Upper lobe of right lung (tissue), 1 donor: ENCODE data around the gene RPGR. TPM values are rescaled to one million over a fixed set of nuclear protein-coding genes. Genes with fewer than 3 reads are reported as not detected.
A peak's percentile ranks its signal among the peaks of the same experiment; 100 is the strongest.

Experiments
- ATAC-seq: fragments of 200-7000 bp; cut with Tn5 transposase; one replicate; pipeline ENCODE4 v1.9.1; 2020; ENCODE audit warnings: mild to moderate bottlenecking, moderate library complexity
- DNase-seq: peaks from one replicate; pipeline ENCODE4 v3.0.0-alpha.2; 2020
- H3K27ac ChIP-seq: fragments of 200-600 bp; one replicate; pipeline ENCODE4 v1.8.0; 2022
- H3K27me3 ChIP-seq: fragments of 200-600 bp; one replicate; pipeline ENCODE4 v1.8.0; 2022; ENCODE audit warnings: mild to moderate bottlenecking
- H3K36me3 ChIP-seq: fragments of 200-600 bp; one replicate; pipeline ENCODE4 v1.8.0; 2022
- H3K4me1 ChIP-seq: fragments of 200-600 bp; one replicate; pipeline ENCODE4 v1.8.0; 2022
- H3K4me3 ChIP-seq: fragments of 200-600 bp; one replicate; pipeline ENCODE4 v1.8.0; 2022; ENCODE audit warnings: mild to moderate bottlenecking
- H3K9me3 ChIP-seq: fragments of 200-600 bp; one replicate; pipeline ENCODE4 v1.8.0; 2022
- intact Hi-C: fragments of 100-400 bp; cut with DNase I; formaldehyde crosslinking; loops from one replicate; pipeline ENCODE4 v1.11.0; 2022
- long read RNA-seq: library from polyadenylated mRNA; unstranded; transcript quantifications from one replicate; pipeline ENCODE4 v2.0.0, GENCODE V29; 2021
- total RNA-seq: library from RNA; stranded (reverse); fragmentation: NEBNext Ultra II Directional; extraction: Animal tissue kit (Norgen Biotek cat#: 25700); gene quantifications from one replicate; pipeline ENCODE4 v1.2.1, GENCODE V29; 2021
- TF ChIP-seq, protein P1 (sequence below): fragments of 200-600 bp; IDR thresholded peaks from one replicate; pipeline ENCODE4 v1.8.0; 2022; ENCODE audit warnings: antibody characterized with exemption
- donor health status: DM: no; HTN: yes; CAD: no; lungs with severe emphysema.

Gene RPGR, protein sequence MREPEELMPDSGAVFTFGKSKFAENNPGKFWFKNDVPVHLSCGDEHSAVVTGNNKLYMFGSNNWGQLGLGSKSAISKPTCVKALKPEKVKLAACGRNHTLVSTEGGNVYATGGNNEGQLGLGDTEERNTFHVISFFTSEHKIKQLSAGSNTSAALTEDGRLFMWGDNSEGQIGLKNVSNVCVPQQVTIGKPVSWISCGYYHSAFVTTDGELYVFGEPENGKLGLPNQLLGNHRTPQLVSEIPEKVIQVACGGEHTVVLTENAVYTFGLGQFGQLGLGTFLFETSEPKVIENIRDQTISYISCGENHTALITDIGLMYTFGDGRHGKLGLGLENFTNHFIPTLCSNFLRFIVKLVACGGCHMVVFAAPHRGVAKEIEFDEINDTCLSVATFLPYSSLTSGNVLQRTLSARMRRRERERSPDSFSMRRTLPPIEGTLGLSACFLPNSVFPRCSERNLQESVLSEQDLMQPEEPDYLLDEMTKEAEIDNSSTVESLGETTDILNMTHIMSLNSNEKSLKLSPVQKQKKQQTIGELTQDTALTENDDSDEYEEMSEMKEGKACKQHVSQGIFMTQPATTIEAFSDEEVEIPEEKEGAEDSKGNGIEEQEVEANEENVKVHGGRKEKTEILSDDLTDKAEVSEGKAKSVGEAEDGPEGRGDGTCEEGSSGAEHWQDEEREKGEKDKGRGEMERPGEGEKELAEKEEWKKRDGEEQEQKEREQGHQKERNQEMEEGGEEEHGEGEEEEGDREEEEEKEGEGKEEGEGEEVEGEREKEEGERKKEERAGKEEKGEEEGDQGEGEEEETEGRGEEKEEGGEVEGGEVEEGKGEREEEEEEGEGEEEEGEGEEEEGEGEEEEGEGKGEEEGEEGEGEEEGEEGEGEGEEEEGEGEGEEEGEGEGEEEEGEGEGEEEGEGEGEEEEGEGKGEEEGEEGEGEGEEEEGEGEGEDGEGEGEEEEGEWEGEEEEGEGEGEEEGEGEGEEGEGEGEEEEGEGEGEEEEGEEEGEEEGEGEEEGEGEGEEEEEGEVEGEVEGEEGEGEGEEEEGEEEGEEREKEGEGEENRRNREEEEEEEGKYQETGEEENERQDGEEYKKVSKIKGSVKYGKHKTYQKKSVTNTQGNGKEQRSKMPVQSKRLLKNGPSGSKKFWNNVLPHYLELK
- 18.0 TPM for total RNA-seq
- long read RNA-seq, transcript RPGR-201 (19 exons, 3,108 nt), result major isoform, 16 of 23 reads
- long read RNA-seq, partial matches to known transcripts, result 0 of 23 reads
- long read RNA-seq, other reads (novel, unspliced or antisense), result 6 of 23 reads

DNA sequence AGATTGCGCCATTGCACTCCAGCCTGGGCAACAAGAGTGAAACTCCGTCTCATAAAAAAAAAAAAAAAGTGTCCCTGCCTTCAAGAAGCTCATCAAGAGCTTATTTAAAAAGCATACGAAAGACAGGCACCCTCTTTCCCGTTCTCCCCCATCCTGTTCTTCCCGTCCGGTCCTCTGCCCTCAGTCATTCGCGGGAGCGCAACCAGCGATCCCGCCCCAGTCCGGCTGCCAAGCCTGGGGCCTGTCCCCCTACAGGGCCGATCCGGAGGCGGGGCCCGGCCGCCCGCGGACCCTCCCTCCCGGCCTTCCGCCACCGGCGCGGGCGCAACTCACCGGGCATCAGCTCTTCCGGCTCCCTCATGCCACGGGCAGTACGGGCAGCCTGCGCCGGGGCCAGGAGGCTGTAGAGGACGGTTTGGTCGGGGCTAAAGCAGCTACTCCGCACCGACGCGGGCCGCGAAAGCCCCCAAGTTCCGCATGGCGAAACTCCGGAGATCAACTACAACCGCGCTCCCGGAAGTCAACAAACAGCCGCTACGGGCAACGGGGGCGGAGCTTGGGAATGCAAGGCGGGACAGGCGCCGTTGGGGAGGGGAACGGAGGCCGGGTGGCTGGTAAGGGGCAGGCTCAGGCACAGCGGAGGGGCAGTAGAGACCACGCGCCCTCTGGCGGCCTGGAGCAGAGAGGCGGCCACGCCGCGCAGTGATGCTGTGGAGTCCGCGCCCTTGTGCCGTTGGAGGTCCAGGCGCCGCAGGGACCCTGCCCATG lies at the start of gene RPGR:
TSS of gene RPGR (minus strand) at position 503 of the 768 bp plus-strand sequence. CDS start at position 361, 142 bp downstream.
- Histone ChIP-seq H3K4me1 (no peaks in the 10 kb centered on the region), H3K9me3 (no peaks in the 10 kb centered on the region), H3K4me3 (peak within 1 kb of the TSS; percentile 57), H3K27ac (peak within 1 kb of the TSS; percentile 96), H3K27me3 (no peaks in the 10 kb centered on the region), H3K36me3 (no peaks in the 10 kb centered on the region)
- intact Hi-C loops, result no loop called here
- peak; percentile 100 for ATAC-seq
- peak; percentile 97 for DNase-seq
- TF ChIP-seq, protein P1, sequence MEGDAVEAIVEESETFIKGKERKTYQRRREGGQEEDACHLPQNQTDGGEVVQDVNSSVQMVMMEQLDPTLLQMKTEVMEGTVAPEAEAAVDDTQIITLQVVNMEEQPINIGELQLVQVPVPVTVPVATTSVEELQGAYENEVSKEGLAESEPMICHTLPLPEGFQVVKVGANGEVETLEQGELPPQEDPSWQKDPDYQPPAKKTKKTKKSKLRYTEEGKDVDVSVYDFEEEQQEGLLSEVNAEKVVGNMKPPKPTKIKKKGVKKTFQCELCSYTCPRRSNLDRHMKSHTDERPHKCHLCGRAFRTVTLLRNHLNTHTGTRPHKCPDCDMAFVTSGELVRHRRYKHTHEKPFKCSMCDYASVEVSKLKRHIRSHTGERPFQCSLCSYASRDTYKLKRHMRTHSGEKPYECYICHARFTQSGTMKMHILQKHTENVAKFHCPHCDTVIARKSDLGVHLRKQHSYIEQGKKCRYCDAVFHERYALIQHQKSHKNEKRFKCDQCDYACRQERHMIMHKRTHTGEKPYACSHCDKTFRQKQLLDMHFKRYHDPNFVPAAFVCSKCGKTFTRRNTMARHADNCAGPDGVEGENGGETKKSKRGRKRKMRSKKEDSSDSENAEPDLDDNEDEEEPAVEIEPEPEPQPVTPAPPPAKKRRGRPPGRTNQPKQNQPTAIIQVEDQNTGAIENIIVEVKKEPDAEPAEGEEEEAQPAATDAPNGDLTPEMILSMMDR, result peak; percentile 73

DNA sequence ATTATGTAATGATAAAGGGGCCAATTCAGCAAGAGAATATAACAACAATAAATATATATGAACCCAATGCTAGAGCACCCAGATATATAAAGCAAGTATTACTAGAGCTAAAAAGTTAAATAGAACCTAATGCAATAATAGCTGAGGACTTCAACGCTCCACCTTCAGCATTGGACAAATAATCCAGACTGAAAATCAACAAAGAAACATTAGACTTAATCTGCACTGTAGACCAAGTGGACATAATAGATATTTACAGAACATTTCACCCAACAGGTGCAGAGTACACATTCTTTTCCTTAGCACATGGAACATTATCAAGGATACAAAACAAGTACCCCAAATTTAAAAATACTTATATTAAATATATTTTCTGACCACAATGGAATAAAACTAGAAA lies 49.4 kb upstream of the RPGR start:
- Histone ChIP-seq H3K4me3 (no peak overlapping the region), H3K36me3 (no peaks in the 10 kb centered on the region), H3K27ac (no peak overlapping the region), H3K4me1 (no peaks in the 10 kb centered on the region), H3K9me3 (no peaks in the 10 kb centered on the region), H3K27me3 (no peaks in the 10 kb centered on the region)
- intact Hi-C loops, result no loop called here
- ATAC-seq (no peak), DNase-seq (no peak)
- TF ChIP-seq, protein P1, result no peak

DNA sequence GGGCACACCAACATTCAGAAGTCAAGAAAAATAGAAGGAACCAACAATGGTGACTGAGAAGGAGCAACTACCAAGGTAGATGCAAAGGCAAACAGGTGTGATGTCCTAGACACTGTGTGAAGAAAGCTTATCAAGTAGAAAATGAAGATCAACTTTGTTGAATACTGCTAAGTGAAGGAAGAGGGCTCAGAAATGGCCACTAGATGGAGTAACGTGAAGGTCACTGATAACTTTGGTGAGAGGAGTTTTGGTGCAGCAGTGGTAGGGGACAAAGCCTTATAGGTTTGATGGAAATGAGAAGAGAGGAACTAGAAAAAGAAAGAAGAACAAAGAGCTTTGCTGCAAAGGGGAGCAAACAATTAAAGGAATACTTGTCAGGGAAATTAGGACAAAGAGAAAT lies 48.6 kb upstream of the RPGR start:
- intact Hi-C loops, result no loop called here
- H3K27me3 ChIP-seq, result no peaks in the 10 kb centered on the region
- no peaks in the 10 kb centered on the region for H3K36me3 ChIP-seq
- H3K4me3 ChIP-seq, result no peak overlapping the region
- TF ChIP-seq, protein P1, result peak; percentile 32
- no peaks in the 10 kb centered on the region for H3K4me1 ChIP-seq
- no peak for DNase-seq
- no peak overlapping the region for H3K27ac ChIP-seq
- no peaks in the 10 kb centered on the region for H3K9me3 ChIP-seq
- ATAC-seq, result no peak

DNA sequence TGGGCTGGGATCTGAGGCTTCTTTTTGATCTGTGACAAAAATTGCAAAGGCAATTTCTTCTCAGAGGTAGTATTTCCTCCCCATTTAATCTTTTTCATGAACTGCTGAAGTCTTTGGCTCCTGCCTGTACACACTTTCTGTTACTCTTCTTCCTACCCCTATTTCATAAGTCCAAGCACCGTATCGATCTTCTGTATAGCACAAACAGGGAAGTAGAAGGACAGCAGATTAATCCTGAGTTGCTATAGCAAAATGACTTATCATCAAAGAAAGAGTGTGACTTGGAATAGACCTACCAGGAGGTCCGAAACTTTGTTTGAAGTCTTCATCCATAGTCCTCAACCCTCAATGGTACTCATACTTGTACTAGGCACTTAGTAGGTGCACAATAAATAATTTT lies 47.1 kb upstream of the RPGR start:
- intact Hi-C loops, result no loop called here
- Histone ChIP-seq H3K36me3 (no peaks in the 10 kb centered on the region), H3K9me3 (no peaks in the 10 kb centered on the region), H3K27ac (no peak overlapping the region), H3K27me3 (no peaks in the 10 kb centered on the region), H3K4me1 (no peaks in the 10 kb centered on the region), H3K4me3 (no peak overlapping the region)
- no peak for ATAC-seq
- TF ChIP-seq, protein P1, result no peak
- no peak for DNase-seq

DNA sequence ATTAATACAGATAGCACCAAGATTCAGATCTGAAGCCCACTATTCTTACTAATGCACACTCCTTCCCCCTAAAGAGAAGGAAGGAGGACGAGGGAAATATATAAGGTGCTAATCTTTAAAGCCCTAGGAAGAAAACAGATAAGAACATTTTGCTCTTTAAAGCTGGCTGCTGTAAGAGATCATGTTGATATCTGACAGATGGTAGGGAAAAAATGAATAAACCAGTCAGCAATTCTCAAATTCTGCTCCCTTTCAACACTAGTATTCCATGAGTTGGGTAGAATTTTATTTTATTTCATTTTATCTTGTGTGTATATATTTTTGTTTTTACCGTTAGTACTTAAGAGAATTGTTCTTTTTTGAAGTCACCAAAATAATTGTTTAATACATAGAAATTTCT lies 44.3 kb upstream of the RPGR start:
- H3K27ac ChIP-seq, result no peak overlapping the region
- H3K4me1 ChIP-seq, result no peaks in the 10 kb centered on the region
- H3K9me3 ChIP-seq, result no peaks in the 10 kb centered on the region
- intact Hi-C loops, result no loop called here
- H3K27me3 ChIP-seq, result no peaks in the 10 kb centered on the region
- ATAC-seq, result no peak
- no peak for DNase-seq
- no peak overlapping the region for H3K4me3 ChIP-seq
- TF ChIP-seq, protein P1, result no peak
- H3K36me3 ChIP-seq, result no peaks in the 10 kb centered on the region
